NT2/D1 (cell line): ENCODE data around the gene RBFOX1.

Experiments used
- DNase-seq: peaks from one replicate; pipeline ENCODE4 v3.0.0-alpha.2; 2011; ENCODE audit warnings: low read depth, low spot score
- H3K27me3 ChIP-seq: 2 replicates; pipeline ENCODE4 v1.6.0; 2011; ENCODE audit warnings: mild to moderate bottlenecking; ENCODE audit not compliant: insufficient read length, insufficient read depth
- H3K36me3 ChIP-seq: 2 replicates; pipeline ENCODE4 v1.6.1; 2011; ENCODE audit warnings: mild to moderate bottlenecking, low read length, mixed read lengths; ENCODE audit not compliant: insufficient read depth, insufficient read length
- H3K4me1 ChIP-seq: 2 replicates; pipeline ENCODE4 v1.5.1; 2011; ENCODE audit not compliant: insufficient read depth, insufficient read length
- H3K4me3 ChIP-seq: 2 replicates; pipeline ENCODE4 v1.5.1; 2011; ENCODE audit warnings: low read depth; ENCODE audit not compliant: insufficient read length
- H3K9ac ChIP-seq: 2 replicates; pipeline ENCODE4 v1.6.0; 2011; ENCODE audit warnings: low read depth; ENCODE audit not compliant: insufficient read length
- H3K9me3 ChIP-seq: 2 replicates; pipeline ENCODE4 v1.5.1; 2011; ENCODE audit warnings: mild to moderate bottlenecking, low read length; ENCODE audit not compliant: insufficient read depth
- SUZ12 ChIP-seq: IDR thresholded peaks from 2 replicates; pipeline ENCODE4 v1.6.1; 2011; ENCODE audit not compliant: insufficient read length, insufficient read depth; ENCODE audit errors: extremely low read depth
- YY1 ChIP-seq: IDR thresholded peaks from 2 replicates; pipeline ENCODE4 v1.6.1; 2011; ENCODE audit not compliant: insufficient read length, insufficient read depth
- ZNF274 ChIP-seq: IDR thresholded peaks from 2 replicates; pipeline ENCODE4 v1.6.1; 2011; ENCODE audit warnings: mild to moderate bottlenecking, low read depth, low read length

RBFOX1 gene

DNA sequence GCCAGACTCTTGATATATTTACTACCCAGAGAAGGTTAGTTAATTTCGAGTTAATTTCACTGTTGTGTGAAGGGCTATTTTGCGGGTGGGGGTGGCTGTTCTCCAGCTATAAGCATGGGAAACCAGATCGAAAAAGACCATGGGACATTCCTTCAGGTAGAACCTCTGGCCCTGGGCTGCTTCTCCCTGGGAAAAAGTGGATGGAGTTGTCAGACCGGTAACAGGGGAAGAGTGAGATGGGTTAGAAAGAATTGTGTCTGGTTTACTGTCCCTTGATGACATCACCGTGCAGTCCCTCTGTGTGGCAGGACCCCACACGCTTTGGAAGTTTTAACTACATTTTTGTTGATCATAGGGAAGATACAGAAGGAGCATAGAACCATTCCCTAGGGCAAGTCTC, 296.3 kb downstream of the RBFOX1 start:
- no peaks in the 10 kb centered on the region for H3K27me3 ChIP-seq
- no peaks in the 10 kb centered on the region for H3K36me3 ChIP-seq
- H3K9me3 ChIP-seq, result no peaks in the 10 kb centered on the region
- H3K4me1 ChIP-seq, result peaks cover 4% of the 10 kb centered on the region
- no peak for DNase-seq
- TF ChIP-seq YY1 (no peak), SUZ12 (no peak), ZNF274 (no peak)
- H3K9ac ChIP-seq, result no peak overlapping the region
- H3K4me3 ChIP-seq, result no peak overlapping the region

DNA sequence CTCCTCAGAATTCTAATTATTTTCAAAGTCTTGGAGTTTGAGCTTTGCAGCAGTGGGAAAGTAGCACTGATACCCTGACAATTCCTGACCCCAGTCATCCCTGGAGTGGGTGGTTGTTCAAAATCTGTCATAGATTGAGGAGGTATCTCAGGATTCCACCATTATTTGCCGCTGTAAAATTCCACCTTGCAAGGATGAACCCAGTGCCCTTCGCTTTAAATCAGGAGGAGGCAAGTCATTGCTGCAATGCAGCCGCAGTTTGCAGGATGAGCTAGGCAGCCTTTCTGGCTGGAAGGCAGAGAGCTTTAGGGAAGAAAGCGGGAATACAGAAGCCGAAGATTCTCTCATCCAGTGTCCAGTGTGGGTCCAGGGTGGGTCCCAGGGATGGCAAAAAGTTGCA, 296.9 kb downstream of the RBFOX1 start:
- Histone ChIP-seq H3K36me3 (no peaks in the 10 kb centered on the region), H3K9ac (no peak overlapping the region), H3K4me3 (no peak overlapping the region), H3K9me3 (no peaks in the 10 kb centered on the region), H3K27me3 (no peaks in the 10 kb centered on the region), H3K4me1 (peaks cover 4% of the 10 kb centered on the region)
- DNase-seq, result no peak
- no peak for TF ChIP-seq ZNF274
- TF ChIP-seq SUZ12, result no peak
- no peak for TF ChIP-seq YY1

GRCh38 chr16:7637446-7637845, 304.8 kb downstream of the RBFOX1 start:
- Histone ChIP-seq H3K4me3 (no peak overlapping the region), H3K9ac (no peak overlapping the region), H3K36me3 (no peaks in the 10 kb centered on the region), H3K9me3 (no peaks in the 10 kb centered on the region), H3K4me1 (no peaks in the 10 kb centered on the region), H3K27me3 (no peaks in the 10 kb centered on the region)
- no peak for TF ChIP-seq SUZ12
- TF ChIP-seq YY1, result no peak
- no peak for TF ChIP-seq ZNF274
- no peak for DNase-seq

DNA sequence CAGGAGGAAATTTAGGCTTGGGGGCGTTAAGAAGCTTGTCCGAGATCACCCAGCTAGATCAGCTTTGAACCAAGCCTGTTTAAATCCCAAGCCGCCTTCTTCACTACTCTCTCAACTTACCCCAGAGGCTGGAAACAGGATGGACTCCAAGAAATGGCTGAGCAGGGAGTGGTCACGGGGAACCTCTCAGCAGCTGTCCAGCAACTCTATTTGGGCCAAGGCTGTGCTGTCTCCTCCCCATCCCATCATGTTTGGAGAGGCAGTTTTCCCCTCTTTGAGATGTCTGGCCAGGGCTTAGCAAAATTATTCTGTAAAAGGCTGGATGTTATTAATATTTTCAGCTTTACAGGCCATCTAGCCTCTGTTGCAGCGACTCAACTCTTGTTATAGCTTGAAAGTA, 305.7 kb downstream of the RBFOX1 start:
- Histone ChIP-seq H3K4me3 (no peak overlapping the region), H3K27me3 (no peaks in the 10 kb centered on the region), H3K36me3 (no peaks in the 10 kb centered on the region), H3K9ac (no peak overlapping the region), H3K4me1 (no peaks in the 10 kb centered on the region), H3K9me3 (no peaks in the 10 kb centered on the region)
- no peak for DNase-seq
- TF ChIP-seq YY1 (no peak), SUZ12 (no peak), ZNF274 (no peak)

DNA sequence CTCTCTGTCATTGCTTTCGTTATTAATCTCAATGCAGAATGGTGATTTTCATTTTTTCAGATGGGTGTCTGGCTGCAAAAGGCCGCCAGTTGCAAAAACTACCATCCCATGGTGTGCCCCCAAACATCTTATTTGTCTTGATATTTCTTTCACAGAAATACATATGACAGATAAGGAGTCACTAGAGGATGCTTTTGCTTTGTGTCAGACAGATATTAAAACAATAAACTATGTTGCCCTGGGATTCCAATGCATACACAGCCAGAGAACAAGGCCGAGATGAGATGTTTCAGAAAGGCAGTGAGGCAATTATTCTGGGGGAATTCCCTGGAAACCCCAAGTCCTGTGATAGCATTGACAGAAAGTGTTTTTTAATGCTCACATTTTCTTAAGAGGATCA, 307.7 kb downstream of the RBFOX1 start:
- no peaks in the 10 kb centered on the region for H3K36me3 ChIP-seq
- H3K9ac ChIP-seq, result no peak overlapping the region
- no peak overlapping the region for H3K4me3 ChIP-seq
- TF ChIP-seq ZNF274 (no peak), SUZ12 (no peak), YY1 (no peak)
- no peak for DNase-seq
- H3K4me1 ChIP-seq, result no peaks in the 10 kb centered on the region
- H3K27me3 ChIP-seq, result no peaks in the 10 kb centered on the region
- H3K9me3 ChIP-seq, result no peaks in the 10 kb centered on the region

DNA sequence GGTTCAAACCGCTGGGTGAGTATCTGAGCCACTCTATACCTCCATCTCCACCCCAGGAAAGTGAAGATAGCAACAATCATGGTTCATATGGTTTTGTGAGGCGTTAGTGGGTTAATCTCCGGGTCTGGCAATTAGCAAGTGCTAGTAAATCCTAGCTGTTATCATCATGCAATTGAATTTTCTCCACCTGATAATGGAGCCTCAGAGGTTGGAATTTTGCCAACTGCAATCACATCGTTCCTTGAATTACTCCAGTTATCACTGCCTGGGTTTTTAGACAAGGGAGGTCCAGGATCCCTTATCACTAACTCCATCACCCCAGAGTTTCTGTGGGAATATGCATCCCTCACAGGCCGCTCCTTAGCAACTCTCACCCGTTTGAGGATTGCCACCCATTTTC, 311.5 kb downstream of the RBFOX1 start:
- H3K36me3 ChIP-seq, result no peaks in the 10 kb centered on the region
- H3K27me3 ChIP-seq, result no peaks in the 10 kb centered on the region
- H3K4me1 ChIP-seq, result no peaks in the 10 kb centered on the region
- DNase-seq, result no peak
- no peaks in the 10 kb centered on the region for H3K9me3 ChIP-seq
- TF ChIP-seq YY1, result no peak
- TF ChIP-seq ZNF274, result no peak
- TF ChIP-seq SUZ12, result no peak
- no peak overlapping the region for H3K4me3 ChIP-seq
- H3K9ac ChIP-seq, result no peak overlapping the region

DNA sequence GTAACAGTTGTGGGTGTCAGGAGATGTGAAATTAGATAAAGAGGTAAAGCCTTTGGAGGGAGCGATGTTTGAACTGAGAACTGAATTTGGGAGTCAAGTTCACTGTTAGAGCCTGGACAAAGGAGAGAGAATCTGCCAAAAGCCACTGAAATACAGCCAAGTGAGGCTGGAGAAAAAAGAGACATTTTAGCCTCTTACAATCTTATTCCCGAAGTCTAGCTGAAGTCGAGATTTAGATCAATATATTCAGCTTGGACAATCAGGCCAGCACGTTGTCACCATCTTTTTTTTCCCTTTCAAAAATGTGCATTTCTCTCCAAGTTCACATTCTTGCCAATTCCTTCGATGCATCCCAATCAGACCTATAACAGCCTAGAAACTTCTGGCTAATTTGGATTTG, 312.2 kb downstream of the RBFOX1 start:
- Histone ChIP-seq H3K36me3 (no peaks in the 10 kb centered on the region), H3K4me3 (no peak overlapping the region), H3K9me3 (no peaks in the 10 kb centered on the region), H3K27me3 (no peaks in the 10 kb centered on the region), H3K4me1 (no peaks in the 10 kb centered on the region), H3K9ac (no peak overlapping the region)
- no peak for DNase-seq
- no peak for TF ChIP-seq SUZ12
- TF ChIP-seq YY1, result no peak
- TF ChIP-seq ZNF274, result no peak

GRCh38 chr16:7646821-7647500, 314.3 kb downstream of the RBFOX1 start:
- no peak overlapping the region for H3K9ac ChIP-seq
- TF ChIP-seq YY1 (no peak), SUZ12 (no peak), ZNF274 (no peak)
- no peak overlapping the region for H3K4me3 ChIP-seq
- DNase-seq, result no peak
- no peaks in the 10 kb centered on the region for H3K9me3 ChIP-seq
- H3K27me3 ChIP-seq, result no peaks in the 10 kb centered on the region
- H3K36me3 ChIP-seq, result no peaks in the 10 kb centered on the region
- no peaks in the 10 kb centered on the region for H3K4me1 ChIP-seq
